Astrocyte (in vitro differentiated cells and primary cell): ENCODE results near the gene NCOA1. TPM values are rescaled to one million over a fixed set of nuclear protein-coding genes. Genes with fewer than 3 reads are reported as not detected.

Experiments
- DNase-seq: peaks from one replicate; pipeline ENCODE4 v3.0.0-alpha.2; 2010; ENCODE audit warnings: low read depth
- FAIRE-seq: peaks from 2 replicates; lab custom pipeline; 2011; peaks lifted over from hg19 to GRCh38; lab: Jason Lieb, UNC
- H2AFZ ChIP-seq: 2 replicates; pipeline ENCODE4 v1.6.0; 2012; ENCODE audit warnings: low read depth, low read length, inconsistent platforms
- H3K27ac ChIP-seq: 2 replicates; pipeline ENCODE4 v1.5.1; 2011; ENCODE audit warnings: low read depth, low read length, inconsistent platforms
- H3K27me3 ChIP-seq: 2 replicates; pipeline ENCODE4 v1.6.0; 2011; ENCODE audit warnings: low read length, inconsistent platforms; ENCODE audit not compliant: insufficient read depth
- H3K36me3 ChIP-seq: 2 replicates; pipeline ENCODE4 v1.5.1; 2011; ENCODE audit warnings: low read length, inconsistent platforms; ENCODE audit not compliant: insufficient read depth
- H3K4me1 ChIP-seq: 2 replicates; pipeline ENCODE4 v1.5.1; 2011; ENCODE audit warnings: low read length, inconsistent platforms; ENCODE audit not compliant: insufficient read depth
- H3K4me2 ChIP-seq: 2 replicates; pipeline ENCODE4 v1.6.0; 2012; ENCODE audit warnings: low read length, inconsistent platforms
- H3K4me3 ChIP-seq: 2 replicates; pipeline ENCODE4 v1.5.1; 2011; ENCODE audit warnings: low read depth, mild to moderate bottlenecking, low read length, inconsistent platforms; ENCODE audit not compliant: insufficient read depth
- H3K79me2 ChIP-seq: 2 replicates; pipeline ENCODE4 v1.6.0; 2012; ENCODE audit warnings: mild to moderate bottlenecking, low read length, inconsistent platforms; ENCODE audit not compliant: insufficient read depth
- H3K9ac ChIP-seq: 2 replicates; pipeline ENCODE4 v1.6.0; 2012; ENCODE audit warnings: mild to moderate bottlenecking, low read length, inconsistent platforms
- H3K9me3 ChIP-seq: 2 replicates; pipeline ENCODE4 v1.5.1; 2012; ENCODE audit warnings: low read depth, mild to moderate bottlenecking, low read length, inconsistent platforms; ENCODE audit not compliant: insufficient read depth
- H4K20me1 ChIP-seq: 2 replicates; pipeline ENCODE4 v1.6.0; 2012; ENCODE audit warnings: low read length, inconsistent platforms; ENCODE audit not compliant: insufficient read depth
- H3K27ac Mint-ChIP-seq: one replicate; pipeline ENCODE4 v1.8.0; 2021; ENCODE audit warnings: mild to moderate bottlenecking, mixed read lengths; ENCODE audit not compliant: unreplicated experiment
- H3K27me3 Mint-ChIP-seq: one replicate; pipeline ENCODE4 v1.8.0; 2021; ENCODE audit warnings: low read depth, mixed read lengths; ENCODE audit not compliant: unreplicated experiment
- H3K36me3 Mint-ChIP-seq: one replicate; pipeline ENCODE4 v1.8.0; 2021; ENCODE audit warnings: low read depth, mixed read lengths; ENCODE audit not compliant: unreplicated experiment
- H3K4me1 Mint-ChIP-seq: one replicate; pipeline ENCODE4 v1.8.0; 2021; ENCODE audit warnings: low read depth, mixed read lengths; ENCODE audit not compliant: unreplicated experiment
- H3K4me3 Mint-ChIP-seq: one replicate; pipeline ENCODE4 v1.8.0; 2021; ENCODE audit warnings: mild to moderate bottlenecking, moderate library complexity, mixed read lengths; ENCODE audit not compliant: unreplicated experiment
- H3K9me3 Mint-ChIP-seq: one replicate; pipeline ENCODE4 v1.8.0; 2021; ENCODE audit warnings: mild to moderate bottlenecking, mixed read lengths; ENCODE audit not compliant: unreplicated experiment
- CTCF ChIP-seq: IDR thresholded peaks from 2 replicates; pipeline ENCODE4 v1.5.1; 2011; ENCODE audit warnings: low read depth, mild to moderate bottlenecking, inconsistent platforms, low read length, moderate library complexity; ENCODE audit not compliant: insufficient read depth
- EZH2 ChIP-seq: IDR thresholded peaks from 2 replicates; pipeline ENCODE4 v1.6.1; 2012; ENCODE audit warnings: mild to moderate bottlenecking, low read length, inconsistent platforms; ENCODE audit not compliant: insufficient read depth
- total RNA-seq: library from RNA; stranded (reverse); gene quantifications from 2 replicates; pipeline ENCODE4 v1.2.1, GENCODE V29; 2021

NCOA1 gene
- total RNA-seq, 1 donor from 2014 or later: 14.7 TPM

GRCh38 chr2:24779116-24779515 is 288.1 kb downstream of the NCOA1 start:
- no peak overlapping the region for H3K4me2 ChIP-seq
- H3K9ac ChIP-seq: no peak overlapping the region
- Mint-ChIP-seq H3K4me1 (peaks cover 7% of the 10 kb centered on the region), H3K9me3 (no peaks in the 10 kb centered on the region), H3K27ac (no peak overlapping the region), H3K27me3 (no peaks in the 10 kb centered on the region), H3K36me3 (no peaks in the 10 kb centered on the region), H3K4me3 (no peak overlapping the region)
- H3K36me3 ChIP-seq: no peaks in the 10 kb centered on the region
- no peak overlapping the region for H3K27ac ChIP-seq
- H4K20me1 ChIP-seq: no peaks in the 10 kb centered on the region
- DNase-seq: no peak
- no peaks in the 10 kb centered on the region for H3K27me3 ChIP-seq
- H3K4me3 ChIP-seq: no peak overlapping the region
- FAIRE-seq: no peak
- H2AFZ ChIP-seq: no peak overlapping the region
- no peaks in the 10 kb centered on the region for H3K4me1 ChIP-seq
- TF ChIP-seq EZH2: no peak
- TF ChIP-seq CTCF: no peak
- no peaks in the 10 kb centered on the region for H3K9me3 ChIP-seq
- no peaks in the 10 kb centered on the region for H3K79me2 ChIP-seq

GRCh38 chr2:24783641-24784040 is 292.6 kb downstream of the NCOA1 start:
- H3K4me3 ChIP-seq: no peak overlapping the region
- H3K27ac ChIP-seq: no peak overlapping the region
- no peaks in the 10 kb centered on the region for H3K9me3 Mint-ChIP-seq
- no peaks in the 10 kb centered on the region for H4K20me1 ChIP-seq
- H3K27me3 Mint-ChIP-seq: no peaks in the 10 kb centered on the region
- no peak for TF ChIP-seq CTCF
- TF ChIP-seq EZH2: no peak
- no peaks in the 10 kb centered on the region for H3K4me1 ChIP-seq
- no peaks in the 10 kb centered on the region for H3K36me3 ChIP-seq
- FAIRE-seq (no peak), DNase-seq (no peak)
- no peaks in the 10 kb centered on the region for H3K79me2 ChIP-seq
- H3K9me3 ChIP-seq: no peaks in the 10 kb centered on the region
- H3K36me3 Mint-ChIP-seq: peaks cover 2% of the 10 kb centered on the region
- H3K4me1 Mint-ChIP-seq: peaks cover 2% of the 10 kb centered on the region
- H3K9ac ChIP-seq: no peak overlapping the region
- H3K27ac Mint-ChIP-seq: no peak overlapping the region
- H3K4me3 Mint-ChIP-seq: no peak overlapping the region
- no peak overlapping the region for H3K4me2 ChIP-seq
- no peak overlapping the region for H2AFZ ChIP-seq
- no peaks in the 10 kb centered on the region for H3K27me3 ChIP-seq

- no peak for TF ChIP-seq CTCF
- Mint-ChIP-seq H3K4me3 (no peak overlapping the region), H3K9me3 (no peaks in the 10 kb centered on the region), H3K36me3 (peaks cover 5% of the 10 kb centered on the region), H3K27me3 (no peaks in the 10 kb centered on the region), H3K4me1 (peaks cover 2% of the 10 kb centered on the region), H3K27ac (no peak overlapping the region)
- Histone ChIP-seq H3K4me1 (no peaks in the 10 kb centered on the region), H2AFZ (no peak overlapping the region), H3K4me2 (no peak overlapping the region), H3K9me3 (no peaks in the 10 kb centered on the region), H3K9ac (no peak overlapping the region), H3K4me3 (no peak overlapping the region), H3K27me3 (no peaks in the 10 kb centered on the region), H3K27ac (no peak overlapping the region), H3K36me3 (no peaks in the 10 kb centered on the region), H4K20me1 (no peaks in the 10 kb centered on the region), H3K79me2 (no peaks in the 10 kb centered on the region)
- DNase-seq (no peak), FAIRE-seq (no peak)
These were observed 294.7 kb downstream of the NCOA1 start for GRCh38 chr2:24785671-24786321.
